Middle frontal gyrus (tissue), 1 donor: ENCODE data around the gene ETAA1.

Experiments
- DNase-seq: peaks from one replicate; pipeline ENCODE4 v3.0.0-alpha.2; 2015; ENCODE audit warnings: low spot score; ENCODE audit errors: extremely low spot score

Gene ETAA1

DNA sequence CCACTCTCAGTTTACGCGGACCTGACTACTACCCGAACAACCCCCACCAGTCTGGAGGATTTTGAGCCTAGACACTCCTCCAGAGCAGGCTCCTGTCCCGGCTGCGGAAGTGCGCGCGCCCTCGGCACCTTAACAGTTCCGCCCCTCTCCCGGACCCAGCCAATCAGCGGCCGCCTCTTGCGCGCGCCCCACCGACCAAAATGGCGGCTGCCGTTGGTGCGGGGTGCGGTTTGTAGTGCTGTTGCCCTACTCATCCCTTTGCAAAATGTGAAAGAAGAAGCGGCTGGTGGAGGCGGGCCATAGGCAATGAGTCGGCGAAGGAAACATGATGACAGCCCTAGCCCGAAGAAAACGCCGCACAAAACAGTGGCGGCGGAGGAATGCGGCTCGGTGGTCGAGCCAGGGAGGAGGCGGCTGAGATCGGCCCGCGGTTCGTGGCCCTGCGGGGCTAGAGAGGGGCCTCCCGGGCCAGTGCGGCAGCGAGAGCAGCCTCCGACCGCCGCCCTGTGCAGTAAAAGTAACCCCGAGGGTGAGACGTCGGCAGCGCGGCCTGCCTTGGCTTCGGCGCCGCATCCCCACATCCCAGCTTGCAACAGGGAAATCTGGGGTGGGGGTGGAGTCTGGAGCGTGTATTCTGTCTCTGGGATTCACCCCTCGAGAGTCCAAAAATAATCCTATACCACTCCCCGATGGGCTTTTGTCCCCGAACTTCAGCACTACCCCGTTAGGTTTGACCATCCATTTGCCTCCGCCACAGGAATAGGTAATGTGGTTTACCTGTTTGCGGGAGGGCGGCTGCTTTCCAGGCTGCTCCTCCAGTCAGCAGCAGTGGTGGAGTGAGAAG is at the start of gene ETAA1:
Gene ETAA1 (plus strand): TSS at position 191 of the 844 bp plus-strand sequence. CDS start 116 bp downstream, at position 307.
- DNase-seq: peak; percentile 81

DNA sequence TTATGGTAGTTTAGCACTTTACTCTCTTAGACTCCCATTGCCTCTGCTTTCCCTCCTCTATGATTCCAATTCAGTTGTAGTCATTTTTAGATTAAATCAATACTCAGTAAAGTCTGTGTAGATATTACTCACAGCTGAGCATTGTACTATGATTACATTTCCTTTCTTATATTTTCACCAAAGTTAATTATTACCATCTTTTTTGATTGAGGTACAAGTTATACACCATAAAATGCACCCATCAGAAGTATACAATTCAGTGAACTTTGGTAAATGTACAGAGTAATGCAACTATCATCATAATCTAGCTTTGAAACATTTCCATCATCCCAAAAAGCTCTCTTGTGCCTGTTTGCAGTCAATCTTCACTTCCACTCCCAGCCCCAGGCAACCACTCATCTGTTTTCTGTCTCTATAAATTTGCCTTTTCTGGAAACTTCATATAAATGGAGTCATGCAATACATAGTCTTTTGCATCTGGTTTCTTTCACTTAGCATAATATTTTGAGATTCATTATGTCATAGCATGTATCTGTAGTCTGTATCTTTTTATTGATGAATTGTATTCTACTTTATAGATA is 30.2 kb upstream of the ETAA1 start:
- no peak for DNase-seq

DNA sequence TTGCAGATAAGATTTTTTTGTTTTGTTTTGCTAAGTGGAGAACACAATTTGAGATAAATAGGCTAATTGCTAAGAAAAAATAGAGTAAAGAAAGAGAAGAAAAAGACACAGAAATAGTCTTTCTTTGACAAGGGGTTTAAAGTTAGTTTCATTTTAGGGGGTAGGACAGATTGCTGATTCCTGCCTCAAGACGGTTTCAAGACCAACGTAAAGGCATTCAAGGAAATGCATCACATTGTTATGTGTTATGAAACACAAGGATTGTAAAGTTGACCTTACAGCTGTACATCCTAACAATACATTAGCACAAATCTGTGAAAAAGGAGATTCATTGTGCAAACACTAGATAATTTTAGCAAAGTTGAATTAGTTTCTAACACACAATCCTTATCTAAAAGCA is 22.7 kb upstream of the ETAA1 start:
- DNase-seq: no peak

DNA sequence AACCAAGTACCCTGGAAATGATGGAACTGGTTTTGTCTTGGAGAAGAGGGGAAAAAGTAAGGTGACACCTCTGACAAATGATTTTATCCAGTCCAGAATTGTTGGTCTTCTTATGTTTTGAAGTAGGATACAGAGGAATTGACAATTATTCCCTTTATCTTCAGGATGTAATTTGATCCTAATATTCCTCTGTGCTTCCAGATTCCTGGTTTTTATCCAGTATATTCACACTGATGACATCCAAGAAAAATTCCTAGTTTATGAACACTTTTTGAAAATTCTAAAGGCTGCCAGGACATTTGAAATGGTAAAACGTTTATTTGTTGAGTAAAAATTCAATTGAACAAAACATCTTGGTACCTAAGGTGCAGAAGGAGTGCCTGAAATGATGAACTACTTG is 22.2 kb upstream of the ETAA1 start:
- no peak for DNase-seq

DNA sequence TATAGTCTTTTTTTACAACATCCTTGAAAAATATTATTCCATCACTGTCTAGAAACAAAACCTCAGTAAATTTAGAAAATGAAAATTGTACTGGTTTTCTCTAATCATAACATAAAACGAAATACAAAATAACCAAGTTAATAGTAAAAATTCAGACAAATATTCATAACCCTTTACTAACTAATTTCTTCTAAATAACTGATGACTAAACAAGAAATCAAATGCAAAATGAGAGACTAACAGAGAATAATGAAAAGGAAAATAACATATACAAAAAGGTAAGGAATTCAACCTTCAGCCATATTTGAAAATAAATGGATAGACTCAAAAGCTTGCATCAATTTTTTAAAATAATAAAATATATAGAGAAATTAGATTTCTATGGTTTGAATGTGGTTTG is 18.6 kb upstream of the ETAA1 start:
- DNase-seq: no peak

DNA sequence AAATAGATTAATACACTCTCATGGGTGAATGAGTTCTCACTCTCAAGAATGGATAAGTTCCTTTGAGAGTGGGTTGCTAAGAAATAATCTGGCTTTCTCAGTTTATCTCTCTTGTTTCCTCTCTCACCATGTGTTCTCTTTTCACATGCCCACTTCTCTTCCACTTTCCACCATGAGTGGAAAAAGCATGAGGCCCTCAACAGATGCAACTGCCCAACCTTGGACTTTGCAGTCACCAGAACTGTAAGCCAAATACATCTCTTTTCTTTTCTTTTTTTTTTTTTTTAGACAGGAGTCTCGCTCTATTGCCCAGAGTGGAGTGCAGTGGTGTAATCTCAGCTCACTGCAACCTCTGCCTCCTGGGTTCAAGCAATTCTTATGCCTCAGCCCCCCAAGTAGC is 18.1 kb upstream of the ETAA1 start:
- no peak for DNase-seq

DNA sequence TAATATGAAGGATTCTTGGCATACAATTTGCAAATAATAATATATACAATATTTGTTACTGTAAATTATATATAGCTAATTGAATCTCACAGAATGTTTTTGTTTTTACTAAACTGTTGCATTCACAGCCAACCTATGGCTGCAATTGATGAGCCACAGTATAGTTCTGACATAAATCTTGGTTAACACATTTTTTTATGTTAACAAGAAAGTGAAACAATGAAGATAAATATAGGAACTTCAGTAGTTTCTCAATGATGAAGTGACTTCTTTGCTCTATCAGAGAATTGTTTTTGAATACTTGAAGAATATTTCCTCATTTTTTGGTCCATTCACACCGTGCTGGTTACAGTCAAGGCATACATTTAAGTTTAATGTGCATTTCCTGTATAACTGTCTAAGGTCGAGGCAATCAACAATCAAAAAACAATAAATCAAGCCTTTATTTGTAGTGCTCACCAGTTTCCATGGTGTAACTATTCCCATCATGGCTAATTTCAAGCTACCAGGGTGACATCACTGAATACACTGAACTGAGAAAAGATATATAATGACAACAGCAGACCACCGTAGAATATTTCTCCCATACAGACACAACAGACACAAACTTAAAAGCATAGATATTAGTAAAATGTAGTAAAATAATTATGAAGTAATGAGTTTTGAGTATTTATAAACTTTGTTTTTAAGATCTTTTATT is 12.9 kb upstream of the ETAA1 start:
- no peak for DNase-seq

DNA sequence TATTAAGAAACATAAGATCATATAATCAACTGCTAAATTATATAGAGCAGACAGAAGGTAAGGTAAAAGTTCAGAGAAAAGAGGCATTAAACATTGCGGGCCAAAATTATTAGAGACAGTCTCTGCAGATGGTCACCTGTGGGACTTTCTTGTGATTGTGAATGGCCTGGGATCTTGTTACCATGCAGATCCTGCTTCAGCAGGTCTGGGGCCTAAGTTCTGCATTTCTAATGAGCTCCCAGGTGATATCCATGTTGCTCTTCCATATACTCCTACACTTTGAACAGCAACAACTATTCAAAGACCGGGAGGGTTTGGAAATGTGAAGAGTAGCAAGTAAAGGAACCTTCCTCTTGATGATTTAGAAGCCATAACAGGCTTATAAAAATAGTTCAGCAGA is 8.5 kb upstream of the ETAA1 start:
- DNase-seq: no peak

DNA sequence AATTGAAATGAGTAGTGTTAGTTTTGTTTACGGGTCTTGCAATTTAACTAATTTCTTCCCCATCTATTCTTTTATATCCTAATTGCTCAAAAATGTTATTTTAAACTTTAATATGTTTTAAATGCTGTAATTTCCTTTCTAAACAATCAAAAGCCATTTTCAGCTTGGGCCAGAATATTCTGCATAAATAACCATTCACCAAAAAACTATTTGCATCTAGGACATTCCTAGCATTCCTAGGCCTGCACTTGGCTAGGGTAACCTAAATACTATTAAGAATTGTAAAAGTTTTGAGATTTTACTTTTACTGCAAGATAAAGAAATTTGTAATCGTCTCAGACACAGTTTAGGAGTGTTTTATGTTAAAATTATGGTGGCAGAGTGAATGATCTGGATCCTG is 7.8 kb upstream of the ETAA1 start:
- DNase-seq: no peak

DNA sequence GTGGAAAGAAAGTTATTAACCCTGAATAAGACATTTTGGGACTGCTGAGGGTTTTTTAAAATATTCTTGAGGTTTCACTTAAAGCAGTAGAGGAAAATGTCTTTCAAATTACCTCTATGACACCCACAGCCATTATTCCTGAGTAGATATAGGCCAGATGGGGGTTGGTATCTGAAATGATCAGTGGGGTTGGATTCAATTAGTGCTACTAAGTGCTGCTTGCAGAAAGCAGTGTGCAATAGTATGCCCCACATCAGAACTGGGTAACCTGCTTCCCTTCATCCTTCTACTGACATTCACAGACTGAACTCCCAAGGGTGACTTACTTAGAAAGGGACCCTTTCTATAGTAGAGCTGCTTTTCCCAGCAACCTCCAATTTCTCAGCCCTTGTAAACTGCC is 7.3 kb upstream of the ETAA1 start:
- DNase-seq: no peak

DNA sequence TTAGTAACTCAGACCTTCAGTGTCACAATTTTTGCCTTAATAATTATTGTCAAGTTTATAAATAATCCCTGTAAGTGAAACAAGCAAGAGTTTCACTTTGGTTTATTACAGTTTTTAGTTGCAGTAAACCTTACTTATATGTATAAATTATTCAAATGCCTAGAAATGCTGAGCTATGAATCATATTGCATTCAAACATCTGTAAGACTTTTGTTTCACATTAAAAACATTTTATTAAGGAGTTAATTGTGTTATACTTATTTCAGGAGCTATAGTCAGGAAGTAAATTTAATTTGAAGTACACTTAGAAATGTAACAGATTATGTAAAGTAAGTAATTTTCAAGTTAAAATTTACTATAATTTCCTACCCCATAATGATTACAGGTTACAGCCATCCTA is 3.9 kb upstream of the ETAA1 start:
- DNase-seq: no peak

DNA sequence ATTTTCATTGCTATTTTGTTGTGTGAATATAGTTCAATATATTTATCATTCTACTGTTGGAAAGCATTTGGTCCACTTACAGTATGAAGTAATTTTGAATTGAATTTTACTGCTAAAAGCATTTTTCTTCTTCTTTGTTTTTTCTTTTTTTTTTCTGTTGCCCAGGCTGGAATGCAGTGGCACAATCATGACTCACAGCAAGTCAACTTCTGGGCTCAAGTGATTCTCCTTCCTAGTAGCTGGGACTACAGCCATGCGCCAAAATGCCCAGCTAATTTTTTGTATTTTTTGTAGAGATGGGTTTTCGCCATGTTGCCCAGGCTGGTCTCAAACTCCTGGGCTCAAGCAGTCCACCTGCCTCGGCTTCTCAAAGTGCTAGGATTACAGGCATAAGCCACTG is 2.4 kb upstream of the ETAA1 start:
- DNase-seq: no peak

DNA sequence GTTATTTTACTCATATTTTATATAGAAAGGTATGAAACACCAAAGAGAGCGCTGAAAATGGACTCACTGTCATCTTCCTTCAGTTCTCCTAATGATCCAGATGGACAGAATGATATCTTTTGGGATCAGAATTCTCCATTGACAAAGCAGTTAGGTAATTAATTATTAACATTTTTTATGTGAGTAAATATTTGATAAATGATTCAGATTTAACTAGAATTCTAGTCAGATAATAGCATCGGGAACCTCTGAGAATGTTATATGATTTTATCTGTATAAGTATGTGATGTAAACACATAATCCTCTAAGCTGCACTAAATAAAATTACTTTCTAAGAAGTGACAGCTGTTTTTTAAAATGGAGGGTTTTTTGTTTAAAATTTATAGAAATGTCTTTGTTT is 2.0 kb downstream of the ETAA1 start:
- no peak for DNase-seq

DNA sequence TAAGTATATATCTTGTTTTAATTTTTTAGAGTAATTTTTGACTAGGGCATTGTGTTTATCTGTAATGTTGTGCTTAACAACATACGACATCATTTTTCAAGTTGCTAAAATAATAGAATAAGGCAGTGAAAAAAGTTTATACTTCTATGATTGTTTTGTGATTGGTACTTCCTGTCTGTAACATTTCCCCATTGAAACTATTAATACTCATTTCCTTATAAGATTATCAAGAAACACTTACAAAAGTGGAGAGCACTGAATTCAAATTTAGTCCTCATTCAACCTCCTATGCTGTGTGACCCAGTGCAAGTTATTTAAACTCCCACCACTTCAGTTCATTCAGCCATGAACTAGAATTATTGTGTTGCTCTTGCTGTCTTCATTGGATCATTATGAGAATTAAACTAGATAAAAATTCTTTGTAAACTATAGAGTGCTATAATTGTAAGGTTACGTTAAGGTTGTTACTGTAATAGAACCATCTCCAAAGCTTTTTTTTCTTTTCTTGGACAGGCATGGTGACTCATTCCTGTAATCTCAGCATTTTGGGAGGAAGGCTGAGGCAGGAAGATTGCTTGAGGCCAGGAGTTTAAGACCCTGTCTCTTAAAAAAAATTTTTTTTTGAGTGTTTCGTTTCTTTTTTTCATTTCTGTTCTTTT is 2.8 kb downstream of the ETAA1 start:
- DNase-seq: no peak

DNA sequence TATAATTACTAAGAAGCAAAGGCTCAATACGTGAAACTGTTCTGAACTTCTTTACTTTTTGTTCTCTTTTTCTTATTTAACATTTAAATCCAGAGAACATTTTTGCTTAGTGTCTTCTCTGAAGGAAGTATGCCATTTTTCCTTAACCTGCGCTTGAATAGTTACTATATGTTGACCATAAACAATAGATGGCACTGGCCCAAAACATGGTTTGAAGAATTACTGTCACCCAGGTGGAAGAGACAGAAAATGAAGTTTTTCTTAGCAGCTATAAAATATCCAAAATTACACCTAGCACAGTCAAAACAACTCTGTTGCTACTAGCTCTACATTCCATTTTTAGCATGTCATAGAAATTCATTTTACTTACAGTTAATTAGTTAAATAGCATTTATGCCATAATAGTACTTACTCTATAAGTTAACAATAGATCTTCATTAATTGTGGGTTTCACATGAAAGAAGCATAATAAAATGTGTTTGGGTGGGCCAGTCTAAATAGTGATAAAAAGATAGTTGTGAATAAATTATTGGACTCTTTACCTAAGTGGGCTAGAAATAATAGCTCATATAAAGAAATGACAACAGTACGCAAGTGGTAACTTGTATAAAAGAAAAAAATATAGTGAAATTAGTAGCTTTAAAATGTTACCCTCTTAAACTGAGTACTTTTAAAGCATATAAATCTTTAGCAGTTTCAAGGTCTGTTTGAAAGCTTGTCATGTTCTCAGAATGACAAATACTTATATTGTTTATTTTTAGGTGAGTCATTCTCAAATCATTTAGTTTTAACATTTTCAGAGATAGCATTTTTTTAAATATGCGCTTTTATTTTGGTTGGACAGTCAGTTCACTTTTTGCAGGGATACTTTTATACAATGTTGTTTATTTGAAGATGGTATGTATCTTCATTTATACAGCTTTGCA is 3.7 kb downstream of the ETAA1 start:
- no peak for DNase-seq

DNA sequence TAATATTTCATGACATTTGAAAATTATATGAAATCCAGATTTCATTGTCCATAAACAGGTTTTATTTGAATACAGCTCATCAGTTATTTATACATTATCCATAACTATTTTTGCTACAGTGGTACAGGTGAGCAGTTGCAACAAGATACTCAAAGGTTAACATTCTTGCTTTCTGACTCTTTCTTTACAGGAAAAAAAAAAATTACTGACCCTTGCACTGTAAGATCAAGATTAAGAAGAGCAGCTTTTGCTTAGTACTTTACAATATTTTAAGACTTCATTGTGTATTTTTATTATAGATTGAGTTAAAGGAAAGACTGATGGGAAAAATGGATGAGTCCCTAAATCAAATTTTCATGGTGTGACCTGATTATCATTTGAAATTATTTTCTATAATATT is 11.2 kb downstream of the ETAA1 start:
- DNase-seq: no peak

DNA sequence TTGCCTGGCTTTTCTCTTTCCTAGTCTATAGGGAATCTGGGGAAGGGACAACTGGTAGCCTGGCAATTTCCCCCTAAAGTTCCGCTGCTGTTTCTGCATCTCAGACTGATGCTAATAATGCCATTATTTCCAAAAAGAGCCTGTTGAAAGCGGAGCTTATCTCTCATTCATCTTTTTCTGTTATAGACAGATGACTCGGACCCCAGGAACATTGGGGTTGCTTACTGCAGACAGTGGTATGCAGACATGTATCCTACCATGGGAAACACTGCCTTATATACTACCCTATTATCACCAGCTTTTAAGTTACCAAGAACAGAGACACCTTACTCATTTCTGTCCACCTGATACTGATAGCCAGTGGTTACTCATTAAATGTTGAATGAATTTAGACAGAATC is 15.3 kb downstream of the ETAA1 start:
- no peak for DNase-seq

DNA sequence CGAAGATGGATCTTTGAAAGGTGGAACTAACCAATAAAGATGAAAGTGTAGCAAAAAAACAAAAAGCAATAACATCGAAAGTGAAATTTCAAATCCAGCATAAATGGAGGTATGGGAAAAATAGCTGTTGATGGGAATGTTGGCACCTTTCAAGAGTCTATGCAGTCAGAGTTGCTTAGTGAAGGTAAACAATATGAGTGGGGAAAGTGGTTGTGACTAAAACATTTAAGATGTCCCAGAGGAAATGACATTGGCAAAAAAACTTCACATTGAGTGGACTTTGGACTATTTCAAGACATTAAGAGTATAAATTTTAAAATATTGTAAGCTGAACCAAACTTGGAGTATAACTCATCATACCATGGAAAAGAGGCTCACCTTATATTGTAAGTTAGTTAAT is 17.7 kb downstream of the ETAA1 start:
- DNase-seq: no peak

DNA sequence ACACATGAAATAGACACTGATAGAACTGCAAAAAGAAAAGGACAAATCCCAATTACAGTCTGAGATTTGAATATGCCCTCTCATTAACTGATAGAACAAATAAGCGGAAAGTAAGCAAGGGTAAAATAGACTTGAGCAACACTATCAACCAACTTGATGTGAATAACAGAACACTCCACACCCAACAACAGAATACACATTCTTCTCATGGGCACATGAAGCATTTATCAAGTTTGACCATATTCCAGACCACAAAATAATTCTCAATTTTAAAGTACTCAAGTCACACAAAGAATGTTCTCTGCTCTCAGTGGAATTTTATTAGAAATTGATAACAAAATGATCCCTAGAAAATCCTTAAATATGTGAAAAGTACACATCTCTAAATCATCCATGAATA is 19.0 kb downstream of the ETAA1 start:
- DNase-seq: no peak

DNA sequence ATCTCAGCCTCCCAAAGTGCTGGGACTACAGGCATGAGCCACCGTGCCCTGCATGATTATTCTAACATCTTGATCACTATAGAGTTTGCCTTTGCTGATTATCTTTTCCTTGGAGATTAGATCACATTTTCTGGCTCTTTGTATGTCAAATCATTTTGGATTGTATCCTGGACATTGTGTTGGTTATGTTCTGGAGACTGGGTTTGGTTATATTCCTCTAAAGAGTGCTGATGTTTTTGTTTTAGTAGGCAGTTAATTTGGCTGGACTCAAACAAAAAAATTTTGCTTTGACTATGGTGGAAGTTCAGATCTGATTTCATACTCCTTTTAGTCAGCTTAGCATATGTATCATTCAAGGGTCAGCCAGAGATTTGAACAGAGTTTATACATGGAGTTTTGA is 26.4 kb downstream of the ETAA1 start:
- DNase-seq: no peak

DNA sequence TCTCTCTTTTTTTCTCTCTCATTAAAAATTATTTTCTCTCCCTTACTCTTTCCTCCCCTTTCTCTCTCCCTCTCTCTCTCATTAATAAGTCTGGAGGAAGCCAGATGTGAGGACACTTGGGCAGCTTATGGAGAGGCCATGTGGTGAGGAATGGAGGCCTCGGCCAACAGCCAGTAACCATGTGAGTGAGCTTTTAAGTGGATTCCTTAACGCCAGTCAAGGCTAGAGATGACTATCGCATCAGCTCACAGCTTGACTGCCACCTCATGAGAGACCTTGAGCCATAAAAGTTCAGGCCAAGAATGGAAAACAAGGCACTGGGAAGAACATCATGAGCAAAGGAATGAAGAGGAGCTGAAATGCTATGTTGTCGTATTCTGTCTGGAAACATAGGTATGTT is 39.1 kb downstream of the ETAA1 start:
- DNase-seq: no peak
